Skeletal muscle tissue (tissue), 4 donors: ENCODE data around the gene CARM1. TPM values are rescaled to one million over a fixed set of nuclear protein-coding genes. Genes with fewer than 3 reads are reported as not detected.
A peak's percentile ranks its signal among the peaks of the same experiment; 100 is the strongest.

Source experiments
- H3K27ac ChIP-seq: one replicate; pipeline ENCODE4 v1.7.0; 2013; ENCODE audit warnings: mild to moderate bottlenecking, low read depth, low read length, inconsistent platforms
- H3K27me3 ChIP-seq, 3 donors: one replicate each; pipeline ENCODE4 v1.7.0; 2013; ENCODE audit warnings: low read length in 3 of 3; ENCODE audit not compliant: control insufficient read depth in 3 of 3, insufficient read depth in 3 of 3
- H3K36me3 ChIP-seq, 3 donors: one replicate each; pipeline ENCODE4 v1.7.0; 2013; ENCODE audit warnings: low read length in 3 of 3; ENCODE audit not compliant: control insufficient read depth in 3 of 3, insufficient read depth in 3 of 3
- H3K4me1 ChIP-seq, 3 donors: one replicate each; pipeline ENCODE4 v1.7.0; 2013; ENCODE audit warnings: low read length in 3 of 3, mild to moderate bottlenecking in 3 of 3; ENCODE audit not compliant: control insufficient read depth in 3 of 3, insufficient read depth in 3 of 3
- H3K4me3 ChIP-seq, 3 donors: one replicate each; pipeline ENCODE4 v1.7.0; 2013; ENCODE audit warnings: low read length in 3 of 3
- H3K9ac ChIP-seq, 3 donors: one replicate each; pipeline ENCODE4 v1.7.0; 2013; ENCODE audit warnings: low read length in 3 of 3, mild to moderate bottlenecking in 3 of 3, moderate library complexity in 2 of 3, low read depth in 1 of 3
- H3K9me3 ChIP-seq, 3 donors: one replicate each; pipeline ENCODE4 v1.7.0; 2013; ENCODE audit warnings: low read length in 3 of 3; ENCODE audit not compliant: control insufficient read depth in 3 of 3
- total RNA-seq: library from RNA; depleted of rRNA; stranded (reverse); fragments of >200 nt; gene quantifications from one replicate; pipeline ENCODE4 v1.2.3, GENCODE V29; 2014
- donor health status: Osteomylitis.

CARM1 gene
- total RNA-seq, 1 donor from 2014 or later: 19.8 TPM

DNA sequence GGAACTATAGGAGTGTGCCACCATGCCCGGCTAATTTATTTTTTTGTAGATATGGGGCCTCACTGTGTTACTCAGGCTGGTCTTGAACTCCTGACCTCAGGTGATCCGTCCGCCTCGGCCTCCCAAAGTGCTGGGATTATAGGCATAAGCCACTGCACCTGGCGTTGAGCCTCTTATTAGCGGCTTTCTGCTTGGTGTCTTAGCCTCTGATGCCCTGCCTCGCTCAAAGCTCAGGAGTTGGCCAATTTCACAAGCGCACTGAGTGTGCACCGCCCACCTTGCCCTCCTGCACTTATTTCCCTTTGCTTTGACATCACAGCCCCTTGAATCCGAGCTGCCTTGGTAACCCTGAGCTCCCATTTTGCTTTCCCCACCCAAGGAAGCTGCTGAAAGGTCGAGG lies 47.0 kb downstream of the CARM1 start:
- Histone ChIP-seq H3K27ac (peak overlapping the region; percentile 20), H3K4me3 (no peak overlapping the region), H3K4me1 (peaks cover 20 to 65% (median 41%) of the 10 kb centered on the region in 3 donors), H3K27me3 (no peaks in the 10 kb centered on the region), H3K36me3 (peaks cover 41 to 66% (median 58%) of the 10 kb centered on the region in 3 donors), H3K9me3 (no peaks in the 10 kb centered on the region), H3K9ac (peak overlapping the region in 1 of 3 donors; percentile 45)

DNA sequence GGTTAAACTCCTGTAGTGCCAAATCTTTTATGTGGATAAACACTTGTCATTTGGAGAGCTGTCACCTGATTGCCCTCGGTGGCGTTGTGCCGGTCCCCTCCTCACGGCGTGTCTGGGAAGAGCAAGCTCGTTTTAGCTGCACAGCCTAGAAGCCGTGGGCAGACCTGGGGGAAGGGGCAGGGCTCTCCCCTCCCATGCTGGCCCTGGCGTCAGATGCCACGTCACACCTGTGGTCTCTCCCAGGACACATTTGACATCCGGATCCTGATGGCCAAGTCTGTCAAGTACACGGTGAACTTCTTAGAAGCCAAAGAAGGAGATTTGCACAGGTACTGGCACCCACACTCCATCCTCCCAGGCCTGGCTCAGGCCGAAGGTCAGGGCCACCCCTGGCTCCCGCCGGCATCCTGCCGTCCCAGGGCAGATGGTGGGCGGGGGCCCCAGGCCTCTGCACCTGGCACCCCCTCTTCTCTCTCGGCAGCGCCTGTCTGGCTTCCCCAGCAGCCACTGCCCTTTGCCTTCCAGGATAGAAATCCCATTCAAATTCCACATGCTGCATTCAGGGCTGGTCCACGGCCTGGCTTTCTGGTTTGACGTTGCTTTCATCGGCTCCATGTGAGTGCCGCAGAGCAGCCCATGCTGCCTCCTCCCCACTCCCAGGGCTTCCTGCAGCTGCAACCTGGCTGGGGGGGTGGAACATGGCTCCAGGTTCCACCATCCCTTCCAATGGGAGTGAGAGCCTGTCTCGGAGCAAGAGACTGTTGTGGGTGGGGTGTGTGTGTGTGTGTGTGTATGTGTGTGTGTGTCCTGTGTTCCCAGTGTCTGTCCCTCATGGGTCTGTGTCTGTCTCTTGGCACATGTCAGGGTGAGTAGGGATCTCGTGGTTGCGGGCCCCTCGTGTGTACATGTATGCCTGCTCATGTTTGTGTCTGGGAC lies 48.3 kb downstream of the CARM1 start:
- no peak overlapping the region for H3K4me3 ChIP-seq
- peaks cover 44 to 69% (median 59%) of the 10 kb centered on the region in 3 donors for H3K36me3 ChIP-seq
- H3K9ac ChIP-seq: peak overlapping the region in 2 of 3 donors; percentile 45 to 68
- H3K27ac ChIP-seq: peak overlapping the region; percentile 20
- H3K4me1 ChIP-seq: peaks cover 24 to 65% (median 49%) of the 10 kb centered on the region in 3 donors
- no peaks in the 10 kb centered on the region for H3K9me3 ChIP-seq
- H3K27me3 ChIP-seq: no peaks in the 10 kb centered on the region

DNA sequence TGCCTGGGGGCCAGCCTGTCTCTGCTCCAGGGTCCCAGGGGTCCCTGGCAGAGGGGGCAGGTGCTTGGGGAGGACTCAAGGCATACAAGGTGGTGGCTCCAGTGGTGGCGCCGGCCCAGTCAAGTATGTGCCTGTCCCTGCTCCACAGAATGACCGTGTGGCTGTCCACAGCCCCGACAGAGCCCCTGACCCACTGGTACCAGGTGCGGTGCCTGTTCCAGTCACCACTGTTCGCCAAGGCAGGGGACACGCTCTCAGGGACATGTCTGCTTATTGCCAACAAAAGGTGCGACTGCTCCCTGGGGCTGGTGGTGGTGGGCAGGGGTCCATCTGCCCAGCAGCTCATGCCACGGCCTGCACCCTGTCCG lies 48.9 kb downstream of the CARM1 start:
- peaks cover 46 to 67% (median 58%) of the 10 kb centered on the region in 3 donors for H3K36me3 ChIP-seq
- no peak overlapping the region for H3K4me3 ChIP-seq
- H3K9me3 ChIP-seq: no peaks in the 10 kb centered on the region
- H3K27me3 ChIP-seq: no peaks in the 10 kb centered on the region
- H3K27ac ChIP-seq: peak overlapping the region; percentile 20
- H3K9ac ChIP-seq: peak overlapping the region in 1 of 3 donors; percentile 68
- H3K4me1 ChIP-seq: peaks cover 19 to 64% (median 47%) of the 10 kb centered on the region in 3 donors

DNA sequence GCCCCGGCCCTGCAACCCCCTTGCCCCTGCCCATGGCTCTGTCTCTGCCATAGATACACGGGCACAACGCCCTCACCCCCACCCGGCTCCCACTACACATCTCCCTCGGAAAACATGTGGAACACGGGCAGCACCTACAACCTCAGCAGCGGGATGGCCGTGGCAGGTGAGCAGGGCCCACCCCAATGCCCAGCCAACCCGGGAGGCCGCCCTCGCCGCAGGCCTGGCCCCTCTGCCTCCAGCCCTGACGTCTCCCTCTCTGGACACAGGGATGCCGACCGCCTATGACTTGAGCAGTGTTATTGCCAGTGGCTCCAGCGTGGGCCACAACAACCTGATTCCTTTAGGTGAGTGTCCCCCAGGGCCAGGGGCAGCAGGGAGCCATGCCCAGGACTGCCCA lies 49.4 kb downstream of the CARM1 start:
- H3K36me3 ChIP-seq: peaks cover 46 to 67% (median 59%) of the 10 kb centered on the region in 3 donors
- peaks cover 19 to 63% (median 46%) of the 10 kb centered on the region in 3 donors for H3K4me1 ChIP-seq
- no peaks in the 10 kb centered on the region for H3K9me3 ChIP-seq
- no peak overlapping the region for H3K4me3 ChIP-seq
- peak overlapping the region in 1 of 3 donors; percentile 25 for H3K9ac ChIP-seq
- H3K27me3 ChIP-seq: no peaks in the 10 kb centered on the region
- peak overlapping the region; percentile 3 for H3K27ac ChIP-seq

DNA sequence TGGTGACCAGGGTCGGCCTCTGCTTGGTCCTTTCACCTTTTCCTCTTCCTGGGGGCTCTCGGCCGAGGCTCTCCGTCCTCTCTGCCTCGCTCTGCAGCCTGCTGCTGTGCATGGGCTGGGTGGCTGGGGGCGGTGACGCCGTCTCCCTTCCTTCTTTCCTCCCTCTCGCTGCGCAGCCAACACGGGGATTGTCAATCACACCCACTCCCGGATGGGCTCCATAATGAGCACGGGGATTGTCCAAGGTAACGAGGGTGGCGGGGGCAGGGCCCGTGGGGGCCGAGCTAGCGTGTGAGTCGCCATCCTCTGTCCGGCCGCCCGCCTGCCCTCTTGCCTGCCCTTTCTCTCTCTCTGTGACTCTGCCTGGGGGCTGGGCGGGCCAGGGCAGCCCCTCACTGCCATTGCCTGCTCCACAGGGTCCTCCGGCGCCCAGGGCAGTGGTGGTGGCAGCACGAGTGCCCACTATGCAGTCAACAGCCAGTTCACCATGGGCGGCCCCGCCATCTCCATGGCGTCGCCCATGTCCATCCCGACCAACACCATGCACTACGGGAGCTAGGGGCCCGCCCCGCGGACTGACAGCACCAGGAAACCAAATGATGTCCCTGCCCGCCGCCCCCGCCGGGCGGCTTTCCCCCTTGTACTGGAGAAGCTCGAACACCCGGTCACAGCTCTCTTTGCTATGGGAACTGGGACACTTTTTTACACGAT lies 50.0 kb downstream of the CARM1 start:
- Histone ChIP-seq H3K27ac (peak overlapping the region; percentile 3), H3K4me3 (no peak overlapping the region), H3K36me3 (peaks cover 44 to 62% (median 54%) of the 10 kb centered on the region in 3 donors)

DNA sequence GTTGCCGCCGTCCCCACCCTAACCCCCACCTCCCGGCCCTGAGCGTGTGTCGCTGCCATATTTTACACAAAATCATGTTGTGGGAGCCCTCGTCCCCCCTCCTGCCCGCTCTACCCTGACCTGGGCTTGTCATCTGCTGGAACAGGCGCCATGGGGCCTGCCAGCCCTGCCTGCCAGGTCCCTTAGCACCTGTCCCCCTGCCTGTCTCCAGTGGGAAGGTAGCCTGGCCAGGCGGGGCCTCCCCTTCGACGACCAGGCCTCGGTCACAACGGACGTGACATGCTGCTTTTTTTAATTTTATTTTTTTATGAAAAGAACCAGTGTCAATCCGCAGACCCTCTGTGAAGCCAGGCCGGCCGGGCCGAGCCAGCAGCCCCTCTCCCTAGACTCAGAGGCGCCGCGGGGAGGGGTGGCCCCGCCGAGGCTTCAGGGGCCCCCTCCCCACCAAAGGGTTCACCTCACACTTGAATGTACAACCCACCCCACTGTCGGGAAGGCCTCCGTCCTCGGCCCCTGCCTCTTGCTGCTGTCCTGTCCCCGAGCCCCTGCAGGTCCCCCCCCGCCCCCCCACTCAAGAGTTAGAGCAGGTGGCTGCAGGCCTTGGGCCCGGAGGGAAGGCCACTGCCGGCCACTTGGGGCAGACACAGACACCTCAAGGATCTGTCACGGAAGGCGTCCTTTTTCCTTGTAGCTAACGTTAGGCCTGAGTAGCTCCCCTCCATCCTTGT lies 50.7 kb downstream of the CARM1 start:
- H3K27ac ChIP-seq: peak overlapping the region; percentile 3
- no peak overlapping the region for H3K4me3 ChIP-seq
- H3K4me1 ChIP-seq: peaks cover 18 to 56% (median 45%) of the 10 kb centered on the region in 3 donors
- no peaks in the 10 kb centered on the region for H3K27me3 ChIP-seq
- H3K9me3 ChIP-seq: no peaks in the 10 kb centered on the region
- H3K36me3 ChIP-seq: peaks cover 41 to 56% (median 49%) of the 10 kb centered on the region in 3 donors
- H3K9ac ChIP-seq: peak overlapping the region in 1 of 3 donors; percentile 25

More for the DNA sequence above, 50.0 kb downstream of the CARM1 start:
- H3K9me3 ChIP-seq: no peaks in the 10 kb centered on the region
- H3K27me3 ChIP-seq: no peaks in the 10 kb centered on the region
- peaks cover 18 to 57% (median 45%) of the 10 kb centered on the region in 3 donors for H3K4me1 ChIP-seq
- H3K9ac ChIP-seq: no peak overlapping the region

DNA sequence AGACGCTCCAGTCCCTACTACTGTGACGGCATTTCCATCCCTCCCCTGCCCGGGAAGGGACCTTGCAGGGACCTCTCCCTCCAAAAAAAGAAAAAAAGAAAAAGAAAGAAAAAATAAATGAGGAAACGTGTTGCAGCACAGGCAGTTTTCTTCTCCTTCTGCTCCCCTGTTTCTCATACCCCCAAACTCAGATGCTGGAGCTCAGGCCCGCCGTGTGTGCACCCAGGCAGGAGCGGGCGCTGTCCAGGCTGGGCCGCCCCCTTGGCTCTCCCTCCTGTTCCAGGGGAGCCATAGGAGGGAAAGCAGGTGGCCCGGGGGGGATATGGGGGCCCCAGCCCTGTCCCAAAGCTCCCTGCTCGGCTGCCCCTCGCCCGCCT lies 51.3 kb downstream of the CARM1 start:
- Histone ChIP-seq H3K27ac (no peak overlapping the region), H3K27me3 (no peaks in the 10 kb centered on the region), H3K36me3 (peaks cover 41 to 61% (median 49%) of the 10 kb centered on the region in 3 donors), H3K9ac (peak overlapping the region in 1 of 3 donors; percentile 40), H3K4me3 (no peak overlapping the region), H3K4me1 (peaks cover 22 to 62% (median 50%) of the 10 kb centered on the region in 3 donors), H3K9me3 (no peaks in the 10 kb centered on the region)

DNA sequence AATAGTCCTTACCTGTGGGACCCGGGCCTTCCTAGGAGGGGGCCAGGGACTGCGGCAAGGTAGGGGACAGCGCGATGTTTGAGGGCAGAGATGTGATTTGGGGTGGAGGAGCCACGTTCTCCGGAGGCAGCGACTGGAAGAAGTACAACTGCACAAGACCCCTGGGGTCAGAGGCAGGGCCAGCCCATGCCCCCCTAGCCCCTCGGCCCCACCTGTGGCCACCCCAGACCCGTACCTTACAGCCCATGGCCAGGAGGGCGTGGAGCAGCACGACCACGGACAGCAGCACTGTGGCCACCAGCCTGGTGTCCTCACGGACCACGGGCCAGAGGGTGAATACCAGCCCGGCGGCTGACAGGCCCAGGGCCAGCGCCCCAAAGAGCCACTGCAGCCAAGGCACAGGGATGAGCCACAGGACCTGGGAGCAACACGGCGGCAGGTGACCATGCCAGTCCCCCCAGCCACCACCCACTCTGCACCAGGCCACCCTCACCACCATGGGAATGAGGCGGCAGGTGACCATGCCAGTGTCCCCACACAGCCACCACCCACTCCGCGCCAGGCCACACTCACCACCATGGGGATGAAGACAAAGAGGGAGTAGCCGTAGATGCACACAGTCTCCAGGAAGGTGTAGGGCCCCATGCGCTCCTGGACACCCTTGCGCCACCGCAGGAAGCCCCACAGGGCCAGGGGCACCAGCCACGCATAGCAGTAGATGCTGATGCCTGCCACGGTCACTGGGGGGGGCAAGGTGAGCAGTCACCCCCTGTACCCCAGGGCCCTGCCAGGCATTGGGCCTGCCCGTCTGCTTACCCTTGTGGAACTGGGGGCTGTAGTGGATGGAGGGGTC lies 52.1 kb downstream of the CARM1 start:
- peaks cover 34 to 54% (median 47%) of the 10 kb centered on the region in 3 donors for H3K36me3 ChIP-seq
- H3K4me3 ChIP-seq: no peak overlapping the region
- peak overlapping the region in 1 of 3 donors; percentile 45 for H3K9ac ChIP-seq
- H3K4me1 ChIP-seq: peaks cover 26 to 66% (median 55%) of the 10 kb centered on the region in 3 donors
- no peak overlapping the region for H3K27ac ChIP-seq
- no peaks in the 10 kb centered on the region for H3K9me3 ChIP-seq
- no peaks in the 10 kb centered on the region for H3K27me3 ChIP-seq

DNA sequence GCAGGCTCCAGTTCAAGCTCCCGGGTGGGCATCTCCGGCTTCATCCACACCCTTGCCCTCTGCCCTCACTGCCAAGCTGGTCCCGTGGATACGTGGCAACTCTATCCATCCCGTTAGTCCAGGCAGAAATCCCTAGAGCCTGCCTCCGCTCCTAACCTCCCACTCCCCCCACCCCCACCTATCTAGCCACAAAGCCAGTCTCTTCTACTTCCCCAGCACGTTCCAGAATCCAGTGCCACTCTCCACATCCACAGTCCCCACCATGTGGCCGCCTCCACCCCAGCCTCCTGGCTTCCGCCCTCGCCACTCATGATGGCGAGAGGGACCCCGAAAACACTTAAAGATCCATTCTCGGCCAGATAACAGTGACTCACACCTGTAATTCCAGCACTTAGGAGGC lies 53.2 kb downstream of the CARM1 start:
- no peak overlapping the region for H3K27ac ChIP-seq
- H3K27me3 ChIP-seq: no peaks in the 10 kb centered on the region
- peaks cover 26 to 61% (median 51%) of the 10 kb centered on the region in 3 donors for H3K4me1 ChIP-seq
- H3K9me3 ChIP-seq: no peaks in the 10 kb centered on the region
- H3K36me3 ChIP-seq: peaks cover 24 to 43% (median 41%) of the 10 kb centered on the region in 3 donors
- H3K4me3 ChIP-seq: no peak overlapping the region
- H3K9ac ChIP-seq: peak overlapping the region in 1 of 3 donors; percentile 50
